DOHH2 (cell line): Measurements from ENCODE around the gene EIPR1.

Experiments
- CTCF ChIP-seq: fragments of 200-600 bp; sonication (generic); IDR thresholded peaks from one replicate; pipeline ENCODE4 v1.5.1; 2014; ENCODE audit warnings: antibody characterized with exemption, mild to moderate bottlenecking, low read depth, low read length; ENCODE audit not compliant: poor library complexity, severe bottlenecking
- EZH2phosphoT487 ChIP-seq: fragments of 200-600 bp; sonication (generic); IDR thresholded peaks from 2 replicates; pipeline ENCODE4 v1.6.1; 2017; ENCODE audit warnings: borderline replicate concordance, mild to moderate bottlenecking, antibody characterized with exemption, low read length, moderate library complexity, mixed read lengths

- no peak for TF ChIP-seq CTCF
- no peak for TF ChIP-seq EZH2phosphoT487
Measured at GRCh38 chr2:3147651-3148530, 229.7 kb downstream of the EIPR1 start.
